ENCODE measurements around the gene CSF3. TPM values are rescaled to one million over a fixed set of nuclear protein-coding genes. Genes with fewer than 3 reads are reported as not detected.
"Not testable (repeated sequence)": the region's sequence is repeated elsewhere in the genome, so short reads cannot be mapped to it uniquely, and the experiment has no call there.

CSF3 gene
- total RNA-seq, 1 donor from 2014 or later: not detected

GRCh38 chr17:40004712-40005111 lies 10.5 kb upstream of the CSF3 start:
- no peak for FAIRE-seq
- Histone ChIP-seq H2AFZ (ENCODE audit: low read depth, low read length) (no peak overlapping the region), H4K20me1 (ENCODE audit: insufficient read depth, low read length) (no peaks in the 10 kb centered on the region), H3K4me3 (ENCODE audit: insufficient read depth, low read depth, low read length) (no peak overlapping the region), H3K9me3 (ENCODE audit: insufficient read depth, low read depth, low read length) (no peaks in the 10 kb centered on the region), H3K4me2 (ENCODE audit: low read length) (no peak overlapping the region), H3K79me2 (ENCODE audit: insufficient read depth, low read length) (no peaks in the 10 kb centered on the region), H3K27ac (ENCODE audit: low read depth, low read length) (no peak overlapping the region), H3K9ac (ENCODE audit: low read length) (no peak overlapping the region), H3K36me3 (ENCODE audit: insufficient read depth, low read length) (no peaks in the 10 kb centered on the region), H3K27me3 (ENCODE audit: insufficient read depth, low read length) (no peaks in the 10 kb centered on the region), H3K4me1 (ENCODE audit: insufficient read depth, low read length) (no peaks in the 10 kb centered on the region)
- no peak for TF ChIP-seq EZH2 (IDR thresholded peaks at IDR 0.05; ENCODE audit: insufficient read depth, low read length)
- no peak for TF ChIP-seq CTCF (IDR thresholded peaks at IDR 0.05; ENCODE audit: insufficient read depth, low read depth, low read length)
- DNase-seq (ENCODE audit: low read depth): no peak
- H3K27ac Mint-ChIP-seq (ENCODE audit: unreplicated experiment): no peak overlapping the region
- H3K27me3 Mint-ChIP-seq (ENCODE audit: low read depth, unreplicated experiment): peaks cover 8% of the 10 kb centered on the region
- H3K36me3 Mint-ChIP-seq (ENCODE audit: low read depth, unreplicated experiment): peaks cover 3% of the 10 kb centered on the region
- peaks cover 5% of the 10 kb centered on the region for H3K9me3 Mint-ChIP-seq (ENCODE audit: unreplicated experiment)
- no peaks in the 10 kb centered on the region for H3K4me1 Mint-ChIP-seq (ENCODE audit: low read depth, unreplicated experiment)
- no peak overlapping the region for H3K4me3 Mint-ChIP-seq (ENCODE audit: unreplicated experiment)

GRCh38 chr17:40005520-40005919 lies 9.7 kb upstream of the CSF3 start:
- Histone ChIP-seq H3K4me3 (ENCODE audit: insufficient read depth, low read depth, low read length) (no peak overlapping the region), H3K4me1 (ENCODE audit: insufficient read depth, low read length) (no peaks in the 10 kb centered on the region), H3K27me3 (ENCODE audit: insufficient read depth, low read length) (no peaks in the 10 kb centered on the region), H2AFZ (ENCODE audit: low read depth, low read length) (no peak overlapping the region), H3K79me2 (ENCODE audit: insufficient read depth, low read length) (no peaks in the 10 kb centered on the region), H3K36me3 (ENCODE audit: insufficient read depth, low read length) (no peaks in the 10 kb centered on the region), H3K9ac (ENCODE audit: low read length) (no peak overlapping the region), H3K4me2 (ENCODE audit: low read length) (no peak overlapping the region), H3K9me3 (ENCODE audit: insufficient read depth, low read depth, low read length) (no peaks in the 10 kb centered on the region), H4K20me1 (ENCODE audit: insufficient read depth, low read length) (no peaks in the 10 kb centered on the region), H3K27ac (ENCODE audit: low read depth, low read length) (no peak overlapping the region)
- no peak for FAIRE-seq
- no peaks in the 10 kb centered on the region for H3K4me1 Mint-ChIP-seq (ENCODE audit: low read depth, unreplicated experiment)
- H3K4me3 Mint-ChIP-seq (ENCODE audit: unreplicated experiment): no peak overlapping the region
- DNase-seq (ENCODE audit: low read depth): no peak
- H3K9me3 Mint-ChIP-seq (ENCODE audit: unreplicated experiment): peaks cover 5% of the 10 kb centered on the region
- TF ChIP-seq CTCF (IDR thresholded peaks at IDR 0.05; ENCODE audit: insufficient read depth, low read depth, low read length) (no peak), EZH2 (IDR thresholded peaks at IDR 0.05; ENCODE audit: insufficient read depth, low read length) (no peak)
- peaks cover 10% of the 10 kb centered on the region for H3K27me3 Mint-ChIP-seq (ENCODE audit: low read depth, unreplicated experiment)
- H3K27ac Mint-ChIP-seq (ENCODE audit: unreplicated experiment): no peak overlapping the region
- H3K36me3 Mint-ChIP-seq (ENCODE audit: low read depth, unreplicated experiment): peaks cover 3% of the 10 kb centered on the region

DNA sequence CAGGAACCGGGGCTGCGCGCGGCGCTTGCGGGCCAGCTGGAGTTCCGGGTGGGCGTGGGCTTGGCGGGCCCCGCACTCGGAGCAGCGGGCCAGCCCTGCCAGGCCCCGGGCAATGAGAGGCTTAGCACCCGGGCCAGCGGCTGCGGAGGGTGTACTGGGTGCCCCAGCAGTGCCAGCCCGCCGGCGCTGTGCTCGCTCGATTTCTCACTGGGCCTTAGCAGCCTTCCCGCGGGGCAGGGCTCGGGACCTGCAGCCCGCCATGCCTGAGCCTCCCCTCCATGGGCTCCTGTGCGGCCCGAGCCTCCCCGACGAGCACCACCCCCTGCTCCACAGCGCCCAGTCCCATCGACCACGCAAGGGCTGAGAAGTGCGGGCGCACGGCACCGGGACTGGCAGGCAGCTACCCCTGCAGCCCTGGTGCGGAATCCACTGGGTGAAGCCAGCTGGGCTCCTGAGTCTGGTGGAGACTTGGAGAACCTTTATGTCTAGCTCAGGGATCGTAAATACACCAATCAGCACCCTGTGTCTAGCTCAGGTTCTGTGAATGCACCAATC lies 4.2 kb upstream of the CSF3 start:
- not testable (repeated sequence) for H3K4me3 Mint-ChIP-seq (ENCODE audit: unreplicated experiment); H4K20me1 ChIP-seq (ENCODE audit: insufficient read depth, low read length); H2AFZ ChIP-seq (ENCODE audit: low read depth, low read length); H3K27me3 ChIP-seq (ENCODE audit: insufficient read depth, low read length); FAIRE-seq; DNase-seq (ENCODE audit: low read depth); H3K27ac Mint-ChIP-seq (ENCODE audit: unreplicated experiment); H3K9ac ChIP-seq (ENCODE audit: low read length); H3K36me3 ChIP-seq (ENCODE audit: insufficient read depth, low read length); H3K36me3 Mint-ChIP-seq (ENCODE audit: low read depth, unreplicated experiment); H3K4me1 ChIP-seq (ENCODE audit: insufficient read depth, low read length); H3K79me2 ChIP-seq (ENCODE audit: insufficient read depth, low read length); H3K27ac ChIP-seq (ENCODE audit: low read depth, low read length); H3K27me3 Mint-ChIP-seq (ENCODE audit: low read depth, unreplicated experiment); H3K9me3 Mint-ChIP-seq (ENCODE audit: unreplicated experiment); H3K9me3 ChIP-seq (ENCODE audit: insufficient read depth, low read depth, low read length); H3K4me2 ChIP-seq (ENCODE audit: low read length); H3K4me3 ChIP-seq (ENCODE audit: insufficient read depth, low read depth, low read length); H3K4me1 Mint-ChIP-seq (ENCODE audit: low read depth, unreplicated experiment)

DNA sequence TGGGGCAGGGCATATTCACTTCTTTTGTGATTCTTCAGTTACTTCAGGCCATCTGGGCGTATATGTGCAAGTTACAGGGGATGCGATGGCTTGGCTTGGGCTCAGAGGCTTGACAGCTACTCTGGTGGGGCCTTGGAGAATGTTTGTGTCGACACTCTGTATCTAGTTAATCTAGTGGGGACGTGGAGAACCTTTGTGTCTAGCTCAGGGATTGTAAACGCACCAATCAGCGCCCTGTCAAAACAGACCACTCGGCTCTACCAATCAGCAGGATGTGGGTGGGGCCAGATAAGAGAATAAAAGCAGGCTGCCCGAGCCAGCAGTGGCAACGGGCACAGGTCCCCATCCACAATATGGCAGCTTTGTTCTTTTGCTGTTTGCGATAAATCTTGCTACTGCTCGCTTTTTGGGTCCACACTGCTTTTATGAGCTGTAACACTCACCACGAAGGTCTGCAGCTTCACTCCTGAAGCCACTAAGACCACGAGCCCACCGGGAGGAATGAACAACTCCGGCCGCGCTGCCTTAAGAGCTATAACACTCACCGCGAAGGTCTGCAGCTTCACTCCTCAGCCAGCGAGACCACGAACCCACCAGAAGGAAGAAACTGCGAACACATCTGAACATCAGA lies 3.1 kb upstream of the CSF3 start:
- H3K4me1 Mint-ChIP-seq (ENCODE audit: low read depth, unreplicated experiment); H3K36me3 Mint-ChIP-seq (ENCODE audit: low read depth, unreplicated experiment); H3K27me3 ChIP-seq (ENCODE audit: insufficient read depth, low read length); H3K27ac Mint-ChIP-seq (ENCODE audit: unreplicated experiment); H3K36me3 ChIP-seq (ENCODE audit: insufficient read depth, low read length); H3K4me3 Mint-ChIP-seq (ENCODE audit: unreplicated experiment); H3K9me3 Mint-ChIP-seq (ENCODE audit: unreplicated experiment); H3K79me2 ChIP-seq (ENCODE audit: insufficient read depth, low read length); H3K9ac ChIP-seq (ENCODE audit: low read length); H3K4me1 ChIP-seq (ENCODE audit: insufficient read depth, low read length); H3K4me2 ChIP-seq (ENCODE audit: low read length); H3K27me3 Mint-ChIP-seq (ENCODE audit: low read depth, unreplicated experiment); H3K4me3 ChIP-seq (ENCODE audit: insufficient read depth, low read depth, low read length); FAIRE-seq; DNase-seq (ENCODE audit: low read depth); H3K9me3 ChIP-seq (ENCODE audit: insufficient read depth, low read depth, low read length); H4K20me1 ChIP-seq (ENCODE audit: insufficient read depth, low read length); H2AFZ ChIP-seq (ENCODE audit: low read depth, low read length); H3K27ac ChIP-seq (ENCODE audit: low read depth, low read length): not testable (repeated sequence)

Measured in astrocyte (in vitro differentiated cells and primary cell).